C1 segment of cervical spinal cord (tissue), 14 donors: ENCODE results near the gene PLCL1.
"Not testable (repeated sequence)": the region's sequence is repeated elsewhere in the genome, so short reads cannot be mapped to it uniquely, and the experiment has no call there.

Experiments used
- DNase-seq, 14 donors: peaks; one replicate each; lab custom pipeline; 2025; lab: John Stamatoyannopoulos, UW

PLCL1 gene

GRCh38 chr2:197809064-197809463 is 4.7 kb downstream of the PLCL1 start:
- DNase-seq = no peak

GRCh38 chr2:197810016-197810415 is 5.6 kb downstream of the PLCL1 start:
- no peak for DNase-seq

- DNase-seq = no peak
Measured at GRCh38 chr2:197810491-197810890, 6.1 kb downstream of the PLCL1 start.

- DNase-seq = no peak
Measured at GRCh38 chr2:197813093-197813787, 8.8 kb downstream of the PLCL1 start.

- no peak for DNase-seq
Measured at GRCh38 chr2:197814526-197814925, 10.1 kb downstream of the PLCL1 start.

GRCh38 chr2:197821550-197822289 is 17.3 kb downstream of the PLCL1 start:
- no peak for DNase-seq

- no peak for DNase-seq
Measured at GRCh38 chr2:197822333-197822732, 17.9 kb downstream of the PLCL1 start.

GRCh38 chr2:197827618-197828017 is 23.2 kb downstream of the PLCL1 start:
- DNase-seq = no peak

- no peak for DNase-seq
Measured at GRCh38 chr2:197828464-197829135, 24.2 kb downstream of the PLCL1 start.

GRCh38 chr2:197834771-197835170 is 30.4 kb downstream of the PLCL1 start:
- not testable (repeated sequence) for DNase-seq

GRCh38 chr2:197835293-197835692 is 30.9 kb downstream of the PLCL1 start:
- DNase-seq = no peak

- no peak for DNase-seq
Measured at GRCh38 chr2:197838036-197838435, 33.6 kb downstream of the PLCL1 start.

- DNase-seq = no peak
Measured at GRCh38 chr2:197838579-197838978, 34.2 kb downstream of the PLCL1 start.

GRCh38 chr2:197839327-197839726 is 34.9 kb downstream of the PLCL1 start:
- no peak for DNase-seq

- no peak for DNase-seq
Measured at GRCh38 chr2:197839856-197840255, 35.5 kb downstream of the PLCL1 start.

GRCh38 chr2:197846128-197846527 is 41.7 kb downstream of the PLCL1 start:
- no peak for DNase-seq

GRCh38 chr2:197846777-197847176 is 42.4 kb downstream of the PLCL1 start:
- no peak for DNase-seq

GRCh38 chr2:197847651-197848401 is 43.4 kb downstream of the PLCL1 start:
- no peak for DNase-seq

GRCh38 chr2:197848602-197849001 is 44.2 kb downstream of the PLCL1 start:
- DNase-seq = no peak

GRCh38 chr2:197850882-197851450 is 46.6 kb downstream of the PLCL1 start:
- DNase-seq = no peak

GRCh38 chr2:197851451-197851850 is 47.1 kb downstream of the PLCL1 start:
- no peak for DNase-seq

- DNase-seq = peak in 11 of 14 donors; percentile 6 to 57 (median 41)
Measured at GRCh38 chr2:197852108-197852507, 47.7 kb downstream of the PLCL1 start.
